ENCODE measurements around the gene TLN1. TPM values are rescaled to one million over a fixed set of nuclear protein-coding genes. Genes with fewer than 3 reads are reported as not detected.

TLN1 gene
- total and polyA plus RNA-seq, 2 of the 8 experiments (the other 6 are each of a cell fraction or from before 2014, with no cell fraction given), result 28.1 to 90.1 TPM

GRCh38 chr9:35750256-35750531 is 18.2 kb upstream of the TLN1 start (continued):
- TF ChIP-seq CHD7 (IDR thresholded peaks at IDR 0.05; ENCODE audit: insufficient replicate concordance, low read length) (no peak), JUN (IDR thresholded peaks at IDR 0.05; ENCODE audit: low read depth, low read length) (no peak), SIRT6 (IDR thresholded peaks at IDR 0.05; ENCODE audit: low read length) (no peak), PHF8 (conservative IDR thresholded peaks at IDR 0.05; ENCODE audit: low read depth, low read length) (no peak), ZNF274 (IDR thresholded peaks at IDR 0.05; ENCODE audit: borderline replicate concordance, extremely low read depth, low read length) (no peak), TBP (IDR thresholded peaks at IDR 0.05; ENCODE audit: low read depth, low read length) (no peak), MAFK (IDR thresholded peaks at IDR 0.05; ENCODE audit: low read depth, low read length) (no peak), GABPA (IDR thresholded peaks at IDR 0.05; ENCODE audit: borderline replicate concordance, insufficient read depth, low read length) (no peak), SAP30 (IDR thresholded peaks at IDR 0.05; ENCODE audit: insufficient read depth, insufficient replicate concordance, low read length) (no peak), TCF12 (IDR thresholded peaks at IDR 0.05; ENCODE audit: low read depth, low read length) (no peak), HDAC2 (IDR thresholded peaks at IDR 0.05; ENCODE audit: borderline replicate concordance in 1 of 2, low read depth in 2 of 2, low read length in 2 of 2) (no peak), POU5F1 (IDR thresholded peaks at IDR 0.05; ENCODE audit: low read depth, low read length) (no peak), POLR2A (IDR thresholded peaks at IDR 0.05; ENCODE audit: control extremely low read depth in 1 of 2, low read depth in 2 of 2, low read length in 2 of 2) (no peak)
